Hematopoietic multipotent progenitor cell treated with erythropoietin and hydrocortisone succinate and interleukin-3 and kit ligand, for 6 days (in vitro differentiated cells): ENCODE results near the gene SAXO2.
"Not testable (repeated sequence)": the region's sequence is repeated elsewhere in the genome, so short reads cannot be mapped to it uniquely, and the experiment has no call there.

ENCODE experiments used
- DNase-seq: peaks from one replicate; pipeline ENCODE4 v3.0.0-alpha.2; 2015

The SAXO2 gene

DNA sequence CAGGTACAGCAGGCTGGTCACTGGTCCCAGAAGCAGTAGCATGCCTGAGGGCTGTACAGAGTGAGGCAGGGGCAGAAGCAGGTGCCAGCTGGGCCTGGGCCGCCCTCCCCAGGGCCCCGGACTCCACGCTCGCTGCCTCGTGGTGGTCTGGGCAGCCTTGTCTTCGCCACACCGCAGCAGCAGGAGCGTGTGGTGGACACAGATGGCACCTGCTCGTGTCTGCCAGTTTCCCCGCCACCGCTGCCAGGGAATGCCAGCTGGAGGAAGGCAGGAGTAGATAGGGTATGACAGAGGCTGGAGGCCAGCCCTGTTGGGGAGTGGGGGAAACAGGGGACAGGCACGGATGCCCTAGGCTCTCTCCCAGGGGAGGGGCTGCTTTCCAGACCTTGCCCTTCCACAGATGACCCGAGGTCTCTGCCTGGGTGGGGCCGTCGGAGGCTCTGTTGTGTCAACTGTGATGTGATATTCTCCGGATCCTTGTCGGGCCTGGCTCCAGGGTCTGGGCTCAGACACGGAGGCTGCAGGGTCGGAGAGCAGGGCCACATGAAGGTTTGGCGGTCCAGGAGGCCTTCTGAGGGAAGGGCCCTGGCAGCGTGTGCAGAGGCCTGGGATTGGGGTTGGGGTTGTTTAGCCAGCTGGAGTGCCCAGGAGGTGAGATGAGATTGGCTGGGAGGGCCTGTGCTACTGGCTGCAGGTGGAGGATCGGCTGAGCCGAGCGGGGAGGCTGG lies 53.1 kb downstream of the SAXO2 start:
- DNase-seq = no peak

DNA sequence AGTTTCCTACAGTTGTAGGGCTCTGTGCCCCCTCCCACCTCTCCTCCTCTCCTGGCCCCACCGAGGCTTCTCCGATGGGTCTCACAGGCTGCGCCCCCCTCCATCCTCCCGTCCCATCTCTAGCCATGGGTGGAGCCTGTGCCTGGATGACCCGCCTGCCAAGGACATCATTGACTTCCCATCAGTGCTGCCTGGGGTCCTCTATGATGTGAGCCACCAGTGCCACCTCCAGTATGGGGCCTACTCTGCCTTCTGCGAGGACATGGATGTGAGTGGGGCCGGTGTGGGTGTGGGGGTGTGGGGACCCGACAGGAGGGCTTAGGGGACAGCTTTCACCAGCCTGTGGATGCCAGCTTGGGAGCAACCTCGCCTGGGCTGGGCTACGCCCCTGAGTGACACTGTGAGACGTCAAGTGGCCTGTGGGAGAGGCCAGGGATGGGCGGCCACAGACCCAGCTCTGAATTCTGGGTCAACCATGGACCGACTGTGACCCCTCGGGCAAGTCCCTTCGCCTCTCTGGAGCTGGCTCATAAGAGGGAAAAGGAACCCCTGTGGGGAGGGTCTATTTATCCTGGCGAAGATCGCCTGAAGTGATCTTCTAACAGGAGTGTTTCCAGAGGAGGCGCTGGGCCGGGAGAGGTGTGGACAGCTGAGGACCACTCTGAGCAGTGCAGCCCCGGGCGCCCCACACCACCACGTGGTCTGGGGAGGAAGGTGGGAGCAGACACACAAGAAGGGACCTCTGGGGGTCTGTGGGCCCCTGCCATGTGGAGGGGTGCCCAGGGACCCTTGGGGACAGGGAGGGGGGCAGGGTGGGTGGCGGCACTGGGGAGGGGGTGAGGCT lies 53.9 kb downstream of the SAXO2 start:
- not testable (repeated sequence) for DNase-seq

DNA sequence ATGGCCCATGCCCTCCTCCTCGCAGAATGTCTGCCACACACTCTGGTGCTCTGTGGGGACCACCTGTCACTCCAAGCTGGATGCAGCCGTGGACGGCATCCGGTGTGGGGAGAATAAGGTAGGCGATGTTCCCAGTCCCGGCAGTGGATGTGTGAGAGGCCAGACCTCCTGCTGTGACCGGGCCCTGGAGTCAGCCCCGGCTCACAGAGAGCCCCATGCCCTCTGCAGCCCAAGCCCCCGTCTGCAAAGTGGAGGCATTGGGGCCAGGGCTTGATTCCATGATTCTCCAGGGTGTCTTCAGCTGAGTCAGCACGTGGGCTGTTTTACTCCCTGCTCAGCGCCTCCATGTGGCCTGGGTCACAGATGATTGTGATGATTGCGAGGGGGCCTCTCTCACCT lies 54.5 kb downstream of the SAXO2 start:
- no peak for DNase-seq

DNA sequence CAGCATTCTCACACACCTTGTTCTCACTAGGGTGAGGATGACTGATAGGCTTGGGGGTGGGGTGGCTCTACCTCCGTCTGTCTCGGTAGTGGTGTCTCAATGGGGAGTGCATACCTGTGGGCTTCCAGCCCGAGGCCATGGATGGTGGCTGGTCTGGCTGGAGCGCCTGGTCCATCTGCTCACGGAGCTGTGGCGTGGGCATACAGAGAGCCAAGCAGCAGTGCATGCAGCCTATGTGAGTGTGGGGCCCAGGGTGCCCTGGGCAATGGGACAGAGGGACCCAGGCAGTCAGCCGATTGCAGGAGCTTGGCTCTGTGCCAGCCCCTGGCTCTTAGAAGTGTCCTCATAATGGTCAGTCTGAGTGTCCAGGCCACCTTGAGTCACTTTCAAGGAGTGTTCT lies 54.9 kb downstream of the SAXO2 start:
- DNase-seq = not testable (repeated sequence)

DNA sequence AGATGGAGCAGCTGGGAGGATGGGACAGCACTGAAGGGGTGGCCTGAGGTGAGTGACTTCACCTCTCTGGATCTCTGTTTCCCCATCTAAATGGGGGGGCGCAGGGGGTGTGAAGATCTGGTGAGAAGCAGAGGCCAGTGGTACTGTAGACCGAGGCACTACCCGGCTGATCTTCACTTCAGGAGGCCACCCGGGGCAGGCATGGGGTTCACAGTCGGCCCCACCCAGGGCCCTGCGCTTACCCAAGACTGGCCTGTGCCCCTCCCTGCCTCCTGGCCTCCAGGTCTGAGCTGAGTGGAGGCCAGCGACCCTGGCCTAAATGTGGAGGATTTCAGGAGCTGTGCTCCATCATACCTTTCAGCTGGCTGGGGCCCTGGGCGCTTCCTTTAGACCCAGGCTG lies 55.7 kb downstream of the SAXO2 start:
- DNase-seq = not testable (repeated sequence)

DNA sequence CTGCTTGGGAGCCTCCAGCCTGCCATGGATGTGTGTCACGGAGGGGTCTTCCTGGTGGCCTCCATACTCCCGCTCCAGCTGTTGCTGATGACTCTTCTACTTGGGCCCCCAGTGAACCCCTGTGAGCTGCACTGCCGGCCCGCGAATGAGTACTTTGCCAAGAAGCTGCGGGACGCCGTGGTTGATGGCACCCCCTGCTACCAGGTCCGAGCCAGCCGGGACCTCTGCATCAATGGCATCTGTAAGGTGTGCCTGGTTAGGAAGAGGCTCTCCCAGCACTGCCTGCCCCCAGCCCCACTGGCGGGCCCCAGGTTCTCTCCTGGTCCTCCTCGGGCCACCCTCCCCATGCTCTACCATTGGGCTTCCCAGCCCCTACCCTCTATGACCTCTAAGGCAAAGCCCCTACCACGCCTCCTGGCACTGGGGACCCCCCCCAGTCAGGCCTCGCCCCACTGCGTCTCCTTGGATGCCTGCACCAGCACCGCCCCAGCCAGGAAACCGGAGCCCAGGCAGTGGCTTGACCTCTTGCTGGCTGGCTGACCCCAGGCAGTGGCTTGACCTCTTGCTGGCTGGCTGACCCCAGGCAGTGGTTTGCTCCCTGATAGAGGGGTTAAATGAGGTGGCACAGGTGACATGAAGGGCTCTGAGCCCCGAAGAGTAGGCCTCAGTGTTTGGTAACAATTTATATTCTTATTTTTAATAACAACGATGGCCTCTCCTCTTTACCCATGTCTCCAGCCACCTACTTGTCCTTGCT lies 57.1 kb downstream of the SAXO2 start:
- DNase-seq = not testable (repeated sequence)

DNA sequence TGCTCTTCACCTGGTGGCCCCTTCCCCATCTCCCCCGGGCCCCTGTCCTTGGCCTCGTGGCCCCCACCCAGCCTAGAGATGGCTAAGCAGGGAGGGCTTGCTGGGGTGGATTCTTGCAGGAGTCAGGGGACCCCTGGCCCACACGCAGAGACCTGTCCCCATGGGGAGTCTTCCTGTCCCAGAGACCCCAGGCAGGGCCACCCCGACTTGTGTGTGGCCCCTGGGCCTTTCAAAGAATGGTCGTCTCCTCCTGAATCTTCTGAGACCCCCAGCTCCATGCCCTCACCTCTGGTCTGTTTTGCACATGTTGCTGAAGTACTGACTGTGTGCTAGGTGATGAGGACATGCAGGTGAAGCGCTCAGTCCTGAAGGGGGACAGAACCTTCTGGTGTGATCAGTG lies 58.2 kb downstream of the SAXO2 start:
- not testable (repeated sequence) for DNase-seq

DNA sequence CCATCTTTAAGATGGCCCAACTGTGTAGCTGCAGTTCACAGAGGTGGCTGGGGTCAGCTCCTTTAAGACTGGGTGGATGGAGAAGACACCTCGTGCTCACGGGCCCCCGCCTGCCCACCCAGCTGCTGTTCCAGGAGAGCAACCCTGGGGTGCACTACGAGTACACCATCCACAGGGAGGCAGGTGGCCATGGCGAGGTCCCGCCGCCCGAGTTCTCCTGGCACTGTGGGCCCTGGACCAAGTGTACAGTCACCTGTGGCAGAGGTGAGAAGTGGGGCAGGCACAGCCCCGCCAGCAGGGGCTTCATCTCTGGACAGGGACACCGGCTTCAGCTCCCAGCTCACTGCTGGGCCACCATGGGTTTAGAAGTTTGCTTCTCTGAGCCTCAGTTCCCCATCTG lies 59.9 kb downstream of the SAXO2 start:
- DNase-seq = not testable (repeated sequence)

DNA sequence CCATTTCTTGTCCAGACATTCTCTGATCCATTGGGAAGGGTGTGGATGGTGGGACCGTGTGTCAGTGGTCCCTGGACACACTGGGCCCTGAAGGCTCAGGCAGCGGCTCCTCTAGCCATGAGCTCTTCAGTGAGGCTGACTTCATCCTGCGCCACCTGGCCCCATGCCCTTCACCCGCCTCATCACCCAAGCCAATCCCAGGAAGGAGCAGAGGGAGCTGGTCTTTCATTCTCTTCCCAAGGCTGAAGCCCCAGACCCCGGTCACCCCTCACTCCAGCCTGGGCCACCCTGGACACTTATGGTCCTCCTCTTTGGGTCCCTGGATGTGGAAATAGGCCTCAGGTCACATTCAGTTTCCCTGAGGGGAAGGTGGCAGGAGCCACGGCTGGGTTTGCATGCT lies 62.2 kb downstream of the SAXO2 start:
- not testable (repeated sequence) for DNase-seq

DNA sequence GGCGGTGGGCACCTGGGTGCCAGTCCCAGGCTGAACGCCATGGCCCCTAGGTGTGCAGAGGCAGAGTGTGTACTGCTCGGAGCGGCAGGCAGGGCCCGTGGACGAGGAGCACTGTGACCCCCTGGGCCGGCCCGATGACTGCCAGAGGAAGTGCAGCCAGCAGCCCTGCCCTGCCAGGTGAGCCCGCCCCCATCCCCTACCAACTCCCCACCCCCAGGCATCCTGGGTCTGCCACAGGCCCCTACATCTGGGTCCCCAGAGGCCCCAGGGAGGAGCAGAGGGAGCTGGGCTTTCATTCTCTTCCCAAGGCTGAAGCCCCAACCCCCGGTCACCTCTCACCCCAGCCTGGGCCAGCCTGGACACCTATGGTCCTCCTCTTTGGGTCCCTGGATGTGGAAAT lies 63.0 kb downstream of the SAXO2 start:
- DNase-seq = not testable (repeated sequence)

DNA sequence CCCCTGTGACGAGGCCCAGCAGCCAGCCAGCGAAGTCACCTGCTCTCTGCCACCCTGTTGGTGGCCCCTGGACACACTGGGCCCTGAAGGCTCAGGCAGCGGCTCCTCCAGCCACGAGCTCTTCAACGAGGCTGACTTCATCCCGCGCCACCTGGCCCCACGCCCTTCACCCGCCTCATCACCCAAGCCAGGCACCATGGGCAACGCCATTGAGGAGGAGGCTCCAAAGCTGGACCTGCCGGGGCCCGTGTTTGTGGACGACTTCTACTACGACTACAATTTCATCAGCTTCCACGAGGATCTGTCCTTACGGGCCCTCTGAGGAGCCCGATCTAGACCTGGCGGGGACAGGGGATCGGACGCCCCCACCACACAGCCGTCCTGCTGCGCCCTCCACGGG lies 64.3 kb downstream of the SAXO2 start:
- DNase-seq = not testable (repeated sequence)

DNA sequence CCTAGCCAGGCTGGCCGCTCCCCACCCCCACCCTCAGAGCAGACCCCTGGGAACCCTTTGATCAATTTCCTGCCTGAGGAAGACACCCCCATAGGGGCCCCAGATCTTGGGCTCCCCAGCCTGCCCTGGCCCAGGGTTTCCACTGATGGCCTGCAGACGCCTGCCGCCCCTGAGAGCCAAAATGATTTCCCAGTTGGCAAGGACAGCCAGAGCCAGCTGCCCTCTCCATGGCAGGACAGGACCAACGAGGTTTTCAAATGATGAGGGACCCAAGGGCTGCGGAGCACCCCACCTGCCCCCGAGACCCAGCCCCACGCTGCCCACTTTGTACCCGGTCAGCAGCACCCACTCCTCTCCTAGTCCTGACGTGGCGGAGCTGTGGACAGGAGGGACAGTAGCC lies 64.8 kb downstream of the SAXO2 start:
- not testable (repeated sequence) for DNase-seq

DNA sequence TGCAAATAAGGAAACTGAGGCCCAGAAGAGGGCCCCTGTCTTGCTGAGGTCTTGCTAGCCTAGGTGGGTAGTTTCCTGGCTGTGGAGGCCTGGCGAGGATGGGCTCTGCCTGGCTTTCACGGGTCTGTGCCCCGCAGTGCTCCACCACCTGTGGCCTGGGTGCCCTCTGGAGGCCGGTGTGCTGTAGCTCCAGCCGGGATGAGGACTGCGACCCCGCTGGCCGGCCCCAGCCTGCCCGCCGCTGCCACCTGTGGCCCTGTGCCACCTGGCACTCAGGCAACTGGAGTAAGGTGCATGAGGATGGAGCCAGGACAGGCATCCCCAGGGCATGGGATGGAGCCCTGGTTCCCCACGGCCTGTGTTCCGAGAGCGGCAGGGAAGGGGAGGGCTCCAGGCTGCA lies 66.4 kb downstream of the SAXO2 start:
- not testable (repeated sequence) for DNase-seq

DNA sequence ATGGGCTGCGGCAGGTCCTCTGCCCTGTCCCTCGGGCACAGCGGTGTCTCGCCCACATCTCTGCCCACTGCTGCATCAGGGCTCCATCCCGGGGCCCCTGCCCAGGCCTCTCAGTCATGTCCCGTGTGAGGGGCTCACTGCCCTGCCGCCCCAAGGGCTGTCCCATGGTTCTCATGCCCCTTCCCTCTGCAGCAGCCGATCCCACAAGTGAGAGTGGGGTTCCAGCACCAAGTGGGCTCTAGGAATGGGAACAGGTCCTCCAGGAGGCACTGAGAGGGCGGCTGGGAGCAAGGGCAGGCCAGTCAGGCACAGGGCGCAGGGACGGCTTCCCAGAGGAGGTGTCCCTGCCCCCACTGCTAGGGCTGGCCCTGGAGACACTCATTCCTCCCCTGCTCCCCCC lies 68.3 kb downstream of the SAXO2 start:
- not testable (repeated sequence) for DNase-seq

DNA sequence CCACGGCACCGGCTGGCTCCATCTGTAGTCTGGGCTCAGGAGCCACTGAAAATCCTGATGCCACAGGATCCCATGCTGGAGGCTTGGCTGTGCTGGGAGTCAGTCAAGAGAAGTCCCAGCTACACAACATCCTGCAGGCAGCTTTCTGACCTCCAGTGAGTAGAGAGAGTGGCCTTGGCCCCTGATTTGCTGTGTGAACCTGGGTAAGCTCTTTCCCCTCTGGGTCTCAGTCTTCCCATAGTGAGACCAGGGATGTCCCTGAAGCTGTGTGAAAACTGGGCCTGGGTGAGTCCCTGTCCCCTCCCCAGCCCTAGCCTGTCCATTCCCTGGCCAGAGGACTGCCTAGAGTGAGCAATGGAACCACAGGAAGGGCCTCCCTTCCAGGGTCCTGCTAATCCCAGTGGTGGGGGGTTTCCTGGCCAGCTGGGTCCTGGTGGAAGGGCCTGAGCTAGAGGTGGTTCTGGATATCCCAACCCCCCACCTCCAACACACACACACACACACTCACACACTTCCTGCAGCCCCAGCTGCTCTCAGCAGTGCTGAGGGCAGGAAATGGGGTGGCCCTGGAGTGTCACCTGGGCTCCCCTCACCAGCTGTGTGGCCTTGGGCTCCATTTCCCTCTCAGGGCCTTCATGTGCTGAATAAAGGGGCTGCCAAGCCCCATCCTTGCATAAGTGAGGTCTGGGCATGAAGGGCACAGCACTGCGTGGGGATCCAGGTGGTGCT lies 69.1 kb downstream of the SAXO2 start:
- not testable (repeated sequence) for DNase-seq

DNA sequence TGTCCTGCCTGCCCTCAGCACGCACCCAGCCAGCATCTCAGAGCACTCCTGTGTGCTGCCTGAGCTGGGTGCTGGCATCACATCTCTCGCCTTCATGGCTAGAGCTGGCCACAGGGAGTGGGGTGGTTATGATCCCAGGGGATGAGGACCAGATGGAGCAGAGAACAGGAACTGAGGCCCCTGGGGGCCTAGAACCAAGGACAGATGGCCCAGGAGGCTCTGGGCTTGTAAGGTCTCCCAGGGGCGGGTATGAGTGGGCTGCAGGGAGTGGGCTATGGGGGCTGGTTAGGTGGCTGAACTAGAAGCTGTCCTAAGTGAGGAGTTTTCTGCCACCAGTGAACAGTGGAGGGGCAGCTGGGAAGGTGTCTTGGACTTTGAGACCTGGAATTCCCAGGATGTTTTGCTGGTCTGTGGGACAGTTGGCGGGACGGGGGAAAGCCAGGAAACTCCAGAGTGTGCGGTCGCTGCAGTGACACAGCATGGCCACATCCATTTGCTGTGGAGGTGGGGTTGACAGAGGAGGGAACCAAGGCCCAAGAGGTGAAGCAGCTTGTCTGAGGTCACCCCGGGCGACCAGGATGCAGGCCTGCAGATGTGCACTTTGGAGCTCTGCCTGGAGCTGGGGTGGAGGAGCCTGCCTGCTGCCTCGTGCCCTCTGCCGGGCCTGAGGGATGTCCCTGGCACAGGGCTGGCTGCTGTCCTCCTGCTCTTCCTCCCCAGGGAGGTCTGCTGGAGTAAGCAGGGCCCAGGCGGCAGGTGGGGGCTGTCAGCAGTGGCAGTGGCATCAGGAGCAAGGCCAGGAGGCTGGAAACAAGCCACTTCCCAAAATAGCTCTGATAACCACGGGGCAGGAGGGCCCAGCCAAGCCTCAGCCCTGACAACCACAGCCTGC lies 70.3 kb downstream of the SAXO2 start:
- DNase-seq = not testable (repeated sequence)

DNA sequence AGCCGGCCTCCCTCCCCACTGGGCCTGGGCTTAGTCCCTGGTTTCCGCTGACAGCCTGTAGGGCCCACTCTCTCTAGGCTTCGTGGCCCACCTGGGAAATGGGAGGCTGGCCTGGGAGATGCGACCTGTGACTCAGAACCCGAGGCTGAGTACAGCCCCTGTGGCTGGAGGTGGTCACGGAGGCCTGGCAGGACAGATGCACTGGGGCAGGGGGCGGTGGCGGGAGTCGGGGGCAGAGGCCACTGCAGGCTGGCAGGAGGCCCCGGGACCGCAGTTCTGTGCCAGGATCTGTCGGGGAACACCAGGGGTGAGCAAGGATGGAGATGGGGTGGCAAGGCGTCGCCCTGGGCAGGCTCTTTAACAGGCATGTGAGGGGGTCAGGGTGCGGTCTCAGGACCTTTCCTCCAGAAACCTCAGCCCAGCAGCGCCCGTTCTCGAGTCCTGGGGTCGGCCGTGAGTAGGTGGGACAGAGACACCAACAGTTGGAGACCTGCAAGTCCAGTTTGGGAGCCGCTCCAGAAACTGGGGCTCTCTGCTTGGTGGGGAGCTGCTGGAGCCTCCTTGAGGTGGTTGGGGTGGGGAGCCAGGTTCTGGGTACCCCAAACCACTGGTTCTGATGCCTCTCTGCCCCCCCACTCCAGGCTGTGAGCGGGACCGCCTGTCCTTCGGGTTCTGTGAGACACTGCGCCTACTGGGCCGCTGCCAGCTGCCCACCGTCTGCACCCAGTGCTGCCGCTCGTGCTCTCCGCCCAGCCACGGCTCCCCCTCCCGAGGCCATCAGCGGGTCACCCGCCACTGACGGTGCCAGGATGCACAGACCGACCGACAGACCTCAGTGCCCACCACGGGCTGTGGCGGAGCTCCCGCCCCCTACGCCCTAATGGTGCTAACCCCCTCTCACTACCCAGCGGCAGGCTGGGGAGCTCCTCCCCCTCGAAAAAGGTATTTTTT lies 71.3 kb downstream of the SAXO2 start:
- DNase-seq = not testable (repeated sequence)
